Upper lobe of left lung (tissue), 4 donors: ENCODE measurements around the gene SMAD7.

Experiments used
- EP300 ChIP-seq, 4 donors: sonication (generic); formaldehyde crosslinking; IDR thresholded peaks; one replicate each; pipeline ENCODE4 v1.5.1; 2017; ENCODE audit warnings: antibody characterized with exemption in 4 of 4, control low read depth in 2 of 4
- POLR2A ChIP-seq, 4 donors: fragments of 450-650 bp; IDR thresholded peaks; one replicate each; pipeline ENCODE4 v1.5.1; 2016 to 2017; ENCODE audit warnings: antibody characterized with exemption in 4 of 4, mild to moderate bottlenecking in 2 of 4
- POLR2AphosphoS5 ChIP-seq, 2 donors: sonication (generic); formaldehyde crosslinking; IDR thresholded peaks; one replicate each; pipeline ENCODE4 v1.5.1; 2017; ENCODE audit warnings: antibody characterized with exemption in 2 of 2
- TF ChIP-seq, protein P1 (sequence below), 6 experiments: fragments of 450-650 bp in 4 of 6; fragments of 200-600 bp in 2 of 6; sonication (generic) in 2 of 6; IDR thresholded peaks; one replicate each; pipeline ENCODE4 v1.5.1; 2016 to 2019; ENCODE audit warnings: antibody characterized with exemption in 6 of 6

GRCh38 chr18:48986851-48987761 lies 36.3 kb upstream of the SMAD7 start:
- TF ChIP-seq POLR2A (IDR thresholded peaks at IDR 0.05) = no peak
- TF ChIP-seq, protein P1, sequence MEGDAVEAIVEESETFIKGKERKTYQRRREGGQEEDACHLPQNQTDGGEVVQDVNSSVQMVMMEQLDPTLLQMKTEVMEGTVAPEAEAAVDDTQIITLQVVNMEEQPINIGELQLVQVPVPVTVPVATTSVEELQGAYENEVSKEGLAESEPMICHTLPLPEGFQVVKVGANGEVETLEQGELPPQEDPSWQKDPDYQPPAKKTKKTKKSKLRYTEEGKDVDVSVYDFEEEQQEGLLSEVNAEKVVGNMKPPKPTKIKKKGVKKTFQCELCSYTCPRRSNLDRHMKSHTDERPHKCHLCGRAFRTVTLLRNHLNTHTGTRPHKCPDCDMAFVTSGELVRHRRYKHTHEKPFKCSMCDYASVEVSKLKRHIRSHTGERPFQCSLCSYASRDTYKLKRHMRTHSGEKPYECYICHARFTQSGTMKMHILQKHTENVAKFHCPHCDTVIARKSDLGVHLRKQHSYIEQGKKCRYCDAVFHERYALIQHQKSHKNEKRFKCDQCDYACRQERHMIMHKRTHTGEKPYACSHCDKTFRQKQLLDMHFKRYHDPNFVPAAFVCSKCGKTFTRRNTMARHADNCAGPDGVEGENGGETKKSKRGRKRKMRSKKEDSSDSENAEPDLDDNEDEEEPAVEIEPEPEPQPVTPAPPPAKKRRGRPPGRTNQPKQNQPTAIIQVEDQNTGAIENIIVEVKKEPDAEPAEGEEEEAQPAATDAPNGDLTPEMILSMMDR (IDR thresholded peaks at IDR 0.05) = no peak
- TF ChIP-seq POLR2AphosphoS5 (IDR thresholded peaks at IDR 0.05) = no peak
- TF ChIP-seq EP300 (IDR thresholded peaks at IDR 0.05) = no peak
